ENCODE measurements around the gene PCBP3. TPM values are rescaled to one million over a fixed set of nuclear protein-coding genes. Genes with fewer than 3 reads are reported as not detected.

The PCBP3 gene
- total and polyA plus RNA-seq, 2 of the 8 experiments (the other 6 are each of a cell fraction or from before 2014, with no cell fraction given), result 3.5 to 6.3 TPM

- no peak overlapping the region for H3K9ac ChIP-seq (replicated peaks in 1 of 4; ENCODE audit: extremely low read depth in 1 of 4, low read depth in 3 of 4, low read length in 3 of 4)
- no peak overlapping the region for H3K14ac ChIP-seq (ENCODE audit: insufficient read length)
- H3K4me2 ChIP-seq (ENCODE audit: insufficient read depth in 1 of 2, low read depth in 2 of 2, low read length in 2 of 2), result no peak overlapping the region; a peak in 1 of 4 replicates
- peaks cover 17% of the 10 kb centered on the region; the same call in 1 of the 2 replicates for H3K23me2 ChIP-seq (ENCODE audit: low read depth, low read length)
- H2BK20ac ChIP-seq (ENCODE audit: low read length), result peak overlapping the region; percentile 43; the same call in 1 of the 2 replicates
- H4K5ac ChIP-seq (ENCODE audit: insufficient read length, low read depth, low read length), result peak overlapping the region; percentile 2
- no peak overlapping the region for H3K27ac ChIP-seq (ENCODE audit: low read depth, low read length)
- H3K56ac ChIP-seq (replicated peaks; ENCODE audit: insufficient read length, low read depth, low read length), result no peak overlapping the region
- no peak overlapping the region for H2AK5ac ChIP-seq (ENCODE audit: low read depth, low read length)
- H3K4ac ChIP-seq (replicated peaks; ENCODE audit: insufficient read length, low read depth, low read length), result no peak overlapping the region
- H2BK120ac ChIP-seq (replicated peaks; ENCODE audit: low read depth, low read length), result peak overlapping the region; percentile 71
- H3K4me1 ChIP-seq (replicated peaks in 1 of 4; ENCODE audit: control insufficient read depth in 3 of 4, insufficient read depth in 4 of 4, low read length in 3 of 4), result peaks cover 0 to 20% (median 13%) of the 10 kb centered on the region in 4 experiments; a peak in 6 of 7 replicates
- peaks cover 4 to 7% of the 10 kb centered on the region in 2 experiments; a peak in 3 of 4 replicates for H3K9me3 ChIP-seq (ENCODE audit: insufficient read depth in 2 of 2, low read depth in 1 of 2, low read length in 1 of 2)
- H2BK15ac ChIP-seq (ENCODE audit: low read length), result peak overlapping the region; percentile 53; the same call in 1 of the 2 replicates
- H4K91ac ChIP-seq (replicated peaks; ENCODE audit: insufficient read length, low read length), result peak overlapping the region; percentile 68
- H3K27me3 ChIP-seq (replicated peaks in 1 of 4; ENCODE audit: control insufficient read depth in 3 of 4, extremely low read depth in 1 of 4, insufficient read depth in 3 of 4, low read length in 3 of 4), result peaks cover 0 to 23% (median 11%) of the 10 kb centered on the region in 4 experiments; a peak in 4 of 7 replicates
- H2BK5ac ChIP-seq (ENCODE audit: low read depth, low read length), result peak overlapping the region; percentile 49; the same call in 1 of the 2 replicates
- no peaks in the 10 kb centered on the region for H3K79me2 ChIP-seq (ENCODE audit: control insufficient read depth in 1 of 2, insufficient read depth in 2 of 2, low read length in 2 of 2)
- H3K79me1 ChIP-seq (ENCODE audit: low read depth, low read length), result no peaks in the 10 kb centered on the region
- H4K20me1 ChIP-seq (replicated peaks in 1 of 2; ENCODE audit: control insufficient read depth in 1 of 2, insufficient read depth in 2 of 2, low read length in 2 of 2), result no peaks in the 10 kb centered on the region
- H3K23ac ChIP-seq (ENCODE audit: insufficient read length), result no peak overlapping the region
- peak overlapping the region; percentile 88 for H2AFZ ChIP-seq (ENCODE audit: low read length)
- no peak overlapping the region; a peak in 1 of 8 replicates for H3K4me3 ChIP-seq (ENCODE audit: extremely low read depth in 1 of 4, insufficient read depth in 2 of 4, low read depth in 3 of 4, low read length in 4 of 4)
- H3K36me3 ChIP-seq (ENCODE audit: control insufficient read depth in 2 of 4, insufficient read depth in 4 of 4, low read length in 3 of 4), result no peaks in the 10 kb centered on the region
- no peak for DNase-seq (ENCODE audit: low read depth in 1 of 2, low spot score in 2 of 2)
- ChIA-PET POLR2A (ENCODE audit: partially characterized antibody) (interaction anchor here (1.1 kb wide), 1 partner anchor 24 kb away, joined by 3 read pairs; no protein-coding TSS in a partner anchor), CTCF (ENCODE audit: partially characterized antibody) (interaction anchor here (0.8 to 5.2 kb wide), 20 partner anchors 10 to 246 kb away, joined by 3 to 47 read pairs (median 4); no protein-coding TSS in a partner anchor)
- no peak overlapping the region; the same call in 1 of the 2 replicates for H4K8ac ChIP-seq (ENCODE audit: extremely low read depth, insufficient read depth, low read length)
- H2BK12ac ChIP-seq (ENCODE audit: low read depth, low read length), result peak overlapping the region; percentile 81; the same call in 1 of the 2 replicates
- whole genome bisulfite sequencing, 2 experiments (ENCODE audit: extremely low coverage in 1 of 2, insufficient coverage in 1 of 2, insufficient read length in 1 of 2, insufficient replicate concordance in 2 of 2, low coverage in 1 of 2, low lambda C conversion rate in 2 of 2, missing lambda C conversion rate in 1 of 2), result 80% methylated on average over 22 of the region's 22 CpGs; no CpG with 5 or more reads in 1 of the 2 experiments
- no peak for FAIRE-seq
- no peak overlapping the region; the same call in 1 of the 2 replicates for H3K18ac ChIP-seq (ENCODE audit: extremely low read depth, low read length)
- TF ChIP-seq MAX (IDR thresholded peaks at IDR 0.05), result no peak
- TF ChIP-seq EP300 (IDR thresholded peaks at IDR 0.05; ENCODE audit: borderline replicate concordance in 1 of 2, low read depth in 2 of 2, low read length in 2 of 2), result no peak
- TF ChIP-seq GTF2F1 (IDR thresholded peaks at IDR 0.05; ENCODE audit: borderline replicate concordance, low read depth, low read length), result no peak
- no peak for TF ChIP-seq ASH2L (IDR thresholded peaks at IDR 0.05; ENCODE audit: low read length)
- TF ChIP-seq SRF (IDR thresholded peaks at IDR 0.05; ENCODE audit: low read depth, low read length), result no peak
- no peak for TF ChIP-seq POU5F1 (IDR thresholded peaks at IDR 0.05; ENCODE audit: low read depth, low read length)
- no peak for TF ChIP-seq TAF7 (optimal IDR thresholded peaks at IDR 0.05; ENCODE audit: borderline replicate concordance, low read depth, low read length)
Observed at GRCh38 chr21:45969921-45970673, 326.6 kb downstream of the PCBP3 start.
